Panc1 (cell line): Measurements from ENCODE around the gene ANKRD42.

ENCODE experiments used
- REST ChIP-seq, 2 experiments: IDR thresholded peaks; 2 replicates each; pipeline ENCODE4 v1.6.1; 2011 to 2012; ENCODE audit warnings: low read depth in 2 of 2, control low read depth in 1 of 2, low read length in 1 of 2, mild to moderate bottlenecking in 1 of 2, moderate library complexity in 1 of 2; ENCODE audit not compliant: insufficient read depth in 1 of 2
- TF ChIP-seq, protein P1 (sequence below): fragments of 450-650 bp; IDR thresholded peaks from 2 replicates; pipeline ENCODE4 v1.5.1; 2017; ENCODE audit warnings: mild to moderate bottlenecking

- 0 out of 4 replicates have a peak, but pooled peaks of 1 of the 2 experiments have one; percentile 7 for TF ChIP-seq REST (IDR thresholded peaks at IDR 0.05; ENCODE audit: insufficient read depth in 1 of 2, low read depth in 2 of 2, low read length in 1 of 2)
- TF ChIP-seq, protein P1, sequence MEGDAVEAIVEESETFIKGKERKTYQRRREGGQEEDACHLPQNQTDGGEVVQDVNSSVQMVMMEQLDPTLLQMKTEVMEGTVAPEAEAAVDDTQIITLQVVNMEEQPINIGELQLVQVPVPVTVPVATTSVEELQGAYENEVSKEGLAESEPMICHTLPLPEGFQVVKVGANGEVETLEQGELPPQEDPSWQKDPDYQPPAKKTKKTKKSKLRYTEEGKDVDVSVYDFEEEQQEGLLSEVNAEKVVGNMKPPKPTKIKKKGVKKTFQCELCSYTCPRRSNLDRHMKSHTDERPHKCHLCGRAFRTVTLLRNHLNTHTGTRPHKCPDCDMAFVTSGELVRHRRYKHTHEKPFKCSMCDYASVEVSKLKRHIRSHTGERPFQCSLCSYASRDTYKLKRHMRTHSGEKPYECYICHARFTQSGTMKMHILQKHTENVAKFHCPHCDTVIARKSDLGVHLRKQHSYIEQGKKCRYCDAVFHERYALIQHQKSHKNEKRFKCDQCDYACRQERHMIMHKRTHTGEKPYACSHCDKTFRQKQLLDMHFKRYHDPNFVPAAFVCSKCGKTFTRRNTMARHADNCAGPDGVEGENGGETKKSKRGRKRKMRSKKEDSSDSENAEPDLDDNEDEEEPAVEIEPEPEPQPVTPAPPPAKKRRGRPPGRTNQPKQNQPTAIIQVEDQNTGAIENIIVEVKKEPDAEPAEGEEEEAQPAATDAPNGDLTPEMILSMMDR: peak; percentile 80; the same call in 1 of the 2 replicates
These were observed 92.4 kb downstream of the ANKRD42 start, which contains the start of gene CCDC90B for GRCh38 chr11:83285771-83286528.
